Dermis blood vessel endothelial cell (primary cell): ENCODE data around the gene LAMA1. TPM values are rescaled to one million over a fixed set of nuclear protein-coding genes. Genes with fewer than 3 reads are reported as not detected.

Experiments
- DNase-seq: peaks from one replicate; pipeline ENCODE4 v3.0.0; 2010
- total RNA-seq: library from RNA; depleted of rRNA; stranded (reverse); fragments of >200 nt; gene quantifications from 2 replicates; pipeline ENCODE4 v1.2.3, GENCODE V29; 2014

The LAMA1 gene
- total RNA-seq, 1 donor from 2014 or later: 1.2 TPM

- no peak for DNase-seq
Measured at GRCh38 chr18:7111134-7111533, 6.5 kb downstream of the LAMA1 start.

- DNase-seq: no peak
Measured at GRCh38 chr18:7105943-7106342, 11.7 kb downstream of the LAMA1 start.

- no peak for DNase-seq
Measured at GRCh38 chr18:7105268-7105667, 12.3 kb downstream of the LAMA1 start.

GRCh38 chr18:7104649-7105048 lies 12.9 kb downstream of the LAMA1 start:
- DNase-seq: no peak

- no peak for DNase-seq
Measured at GRCh38 chr18:7102131-7102530, 15.5 kb downstream of the LAMA1 start.

GRCh38 chr18:7096838-7097237 lies 20.8 kb downstream of the LAMA1 start:
- no peak for DNase-seq

GRCh38 chr18:7094427-7094826 lies 23.2 kb downstream of the LAMA1 start:
- no peak for DNase-seq

- no peak for DNase-seq
Measured at GRCh38 chr18:7090771-7091170, 26.8 kb downstream of the LAMA1 start.

GRCh38 chr18:7089369-7089768 lies 28.2 kb downstream of the LAMA1 start:
- no peak for DNase-seq

GRCh38 chr18:7084080-7085065 lies 33.2 kb downstream of the LAMA1 start:
- DNase-seq: no peak

GRCh38 chr18:7082671-7083070 lies 34.9 kb downstream of the LAMA1 start:
- DNase-seq: no peak

GRCh38 chr18:7079231-7079630 lies 38.4 kb downstream of the LAMA1 start:
- no peak for DNase-seq

- DNase-seq: no peak
Measured at GRCh38 chr18:7072593-7072992, 45.0 kb downstream of the LAMA1 start.

GRCh38 chr18:7071600-7071999 lies 46.0 kb downstream of the LAMA1 start:
- DNase-seq: no peak

GRCh38 chr18:7070466-7070865 lies 47.1 kb downstream of the LAMA1 start:
- DNase-seq: no peak

GRCh38 chr18:7068871-7069590 lies 48.6 kb downstream of the LAMA1 start:
- no peak for DNase-seq

- no peak for DNase-seq
Measured at GRCh38 chr18:7066965-7067555, 50.5 kb downstream of the LAMA1 start.

- no peak for DNase-seq
Measured at GRCh38 chr18:7065736-7066135, 51.9 kb downstream of the LAMA1 start.

GRCh38 chr18:7064346-7064745 lies 53.3 kb downstream of the LAMA1 start:
- DNase-seq: no peak

GRCh38 chr18:7062811-7063210 lies 54.8 kb downstream of the LAMA1 start:
- no peak for DNase-seq

- no peak for DNase-seq
Measured at GRCh38 chr18:7062236-7062635, 55.4 kb downstream of the LAMA1 start.

- no peak for DNase-seq
Measured at GRCh38 chr18:7059276-7059675, 58.3 kb downstream of the LAMA1 start.

GRCh38 chr18:7056026-7056425 lies 61.6 kb downstream of the LAMA1 start:
- no peak for DNase-seq
